Activated T-cell treated with anti-CD3 and anti-CD28 coated beads, Interleukin-2, amount 50 U/mL, for 72 hours (primary cell): Measurements from ENCODE around the gene SLC41A1. TPM values are rescaled to one million over a fixed set of nuclear protein-coding genes. Genes with fewer than 3 reads are reported as not detected.
A peak's percentile ranks its signal among the peaks of the same experiment; 100 is the strongest.
"Not testable (repeated sequence)": the region's sequence is repeated elsewhere in the genome, so short reads cannot be mapped to it uniquely, and the experiment has no call there.

Experiments used
- ATAC-seq, 2 donors: fragments of 150-1000 bp; cut with Tn5 transposase; replicated peaks in 1 of 2; 2 replicates each; pipeline ENCODE4 v1.10.0; 2021; ENCODE audit warnings: moderate library complexity in 2 of 2, mild to moderate bottlenecking in 1 of 2
- DNase-seq, 2 donors: peaks; one replicate each; pipeline ENCODE4 v3.0.0; 2021 to 2022; ENCODE audit warnings: mixed read lengths in 1 of 2
- H3K27ac Mint-ChIP-seq: one replicate; pipeline ENCODE4 v1.8.0; 2022; ENCODE audit warnings: mild to moderate bottlenecking, moderate library complexity, mixed read lengths
- H3K27me3 Mint-ChIP-seq: one replicate; pipeline ENCODE4 v1.8.0; 2022; ENCODE audit warnings: low read depth, mixed read lengths
- H3K36me3 Mint-ChIP-seq, 2 donors: one replicate each; pipeline ENCODE4 v1.8.0; 2022; ENCODE audit warnings: mixed read lengths in 2 of 2, mild to moderate bottlenecking in 1 of 2; ENCODE audit not compliant: insufficient read depth in 2 of 2
- H3K4me1 Mint-ChIP-seq: one replicate; pipeline ENCODE4 v1.8.0; 2022; ENCODE audit warnings: low read depth, mixed read lengths
- H3K4me3 Mint-ChIP-seq, 2 donors: one replicate each; pipeline ENCODE4 v1.8.0; 2022; ENCODE audit warnings: mild to moderate bottlenecking in 2 of 2, mixed read lengths in 2 of 2, moderate library complexity in 2 of 2
- H3K9me3 Mint-ChIP-seq, 2 donors: one replicate each; pipeline ENCODE4 v1.8.0; 2022; ENCODE audit warnings: mixed read lengths in 2 of 2
- total RNA-seq, 2 donors: library from RNA; stranded (reverse); gene quantifications; one replicate each; pipeline ENCODE4 v1.2.3, GENCODE V29; 2022

The SLC41A1 gene
- total RNA-seq: 10 to 100 TPM; 23.0 to 23.7 TPM

GRCh38 chr1:205812878-205813754 lies at the start of gene SLC41A1:
Gene SLC41A1, minus strand, starts transcription at chr1:205813198. Its CDS starts 2,757 bp downstream, at chr1:205810441.
- Mint-ChIP-seq H3K9me3 (no peaks in the 10 kb centered on the region), H3K27ac (peak within 1 kb of the TSS; percentile 91), H3K4me3 (peak within 1 kb of the TSS; percentile 93 to 97), H3K4me1 (peaks cover 48% of the 10 kb centered on the region), H3K36me3 (peaks cover 1 to 5% of the 10 kb centered on the region in 2 donors), H3K27me3 (no peaks in the 10 kb centered on the region)
- ATAC-seq: peak; percentile 94 to 95
- DNase-seq: peak; percentile 90

GRCh38 chr1:205861540-205861939 lies 48.5 kb upstream of the SLC41A1 start:
- Mint-ChIP-seq H3K27ac (no peak overlapping the region), H3K9me3 (peaks cover 0 to 7% of the 10 kb centered on the region in 2 donors), H3K4me3 (no peak overlapping the region), H3K27me3 (peaks cover 8% of the 10 kb centered on the region), H3K36me3 (no peaks in the 10 kb centered on the region), H3K4me1 (no peaks in the 10 kb centered on the region)
- ATAC-seq: no peak
- no peak for DNase-seq

GRCh38 chr1:205858141-205858961 lies 45.4 kb upstream of the SLC41A1 start:
- Mint-ChIP-seq H3K9me3 (peaks cover 4 to 14% of the 10 kb centered on the region in 2 donors), H3K27me3 (peaks cover 9% of the 10 kb centered on the region), H3K4me3 (peak overlapping the region in 1 of 2 donors; percentile 10), H3K27ac (no peak overlapping the region), H3K36me3 (peaks cover 3 to 4% of the 10 kb centered on the region in 2 donors), H3K4me1 (no peaks in the 10 kb centered on the region)
- ATAC-seq (no peak), DNase-seq (no peak)

GRCh38 chr1:205857501-205857900 lies 44.5 kb upstream of the SLC41A1 start:
- H3K27me3 Mint-ChIP-seq, ATAC-seq, H3K27ac Mint-ChIP-seq, DNase-seq, H3K36me3 Mint-ChIP-seq, H3K4me1 Mint-ChIP-seq, H3K4me3 Mint-ChIP-seq: not testable (repeated sequence)
- H3K9me3 Mint-ChIP-seq: peaks cover 4 to 14% of the 10 kb centered on the region in 2 donors

GRCh38 chr1:205856433-205856832 lies 43.4 kb upstream of the SLC41A1 start:
- no peak for DNase-seq
- H3K27ac Mint-ChIP-seq: no peak overlapping the region
- no peaks in the 10 kb centered on the region for H3K4me1 Mint-ChIP-seq
- H3K4me3 Mint-ChIP-seq: no peak overlapping the region
- ATAC-seq: no peak
- peaks cover 9% of the 10 kb centered on the region for H3K27me3 Mint-ChIP-seq
- H3K9me3 Mint-ChIP-seq: peaks cover 4 to 14% of the 10 kb centered on the region in 2 donors
- peaks cover 3 to 4% of the 10 kb centered on the region in 2 donors for H3K36me3 Mint-ChIP-seq

GRCh38 chr1:205852969-205853368 lies 40.0 kb upstream of the SLC41A1 start:
- Mint-ChIP-seq H3K9me3 (peaks cover 4 to 14% of the 10 kb centered on the region in 2 donors), H3K4me1 (peaks cover 25% of the 10 kb centered on the region), H3K4me3 (no peak overlapping the region), H3K27ac (no peak overlapping the region), H3K36me3 (peaks cover 4% of the 10 kb centered on the region in 2 donors), H3K27me3 (peaks cover 9% of the 10 kb centered on the region)
- DNase-seq: no peak
- ATAC-seq: no peak

GRCh38 chr1:205851993-205852392 lies 39.0 kb upstream of the SLC41A1 start:
- Mint-ChIP-seq H3K27me3 (peaks cover 6% of the 10 kb centered on the region), H3K4me1 (peaks cover 29% of the 10 kb centered on the region), H3K36me3 (peaks cover 4% of the 10 kb centered on the region in 2 donors), H3K4me3 (no peak overlapping the region), H3K27ac (no peak overlapping the region), H3K9me3 (peaks cover 4 to 11% of the 10 kb centered on the region in 2 donors)
- no peak for ATAC-seq
- no peak for DNase-seq

GRCh38 chr1:205849619-205850355 lies 36.8 kb upstream of the SLC41A1 start, which contains the start of gene PM20D1:
Gene PM20D1, minus strand, starts transcription at chr1:205850132. Its CDS starts 60 bp downstream, at chr1:205850072.
- H3K4me3 Mint-ChIP-seq: peak within 1 kb of the TSS; percentile 87 to 95
- no peaks in the 10 kb centered on the region for H3K27me3 Mint-ChIP-seq
- peaks cover 0 to 2% of the 10 kb centered on the region in 2 donors for H3K36me3 Mint-ChIP-seq
- peak; percentile 98 to 99 for ATAC-seq
- H3K4me1 Mint-ChIP-seq: peaks cover 29% of the 10 kb centered on the region
- peak; percentile 70 to 93 for DNase-seq
- no peaks in the 10 kb centered on the region for H3K9me3 Mint-ChIP-seq
- H3K27ac Mint-ChIP-seq: peak within 1 kb of the TSS; percentile 42

DNA sequence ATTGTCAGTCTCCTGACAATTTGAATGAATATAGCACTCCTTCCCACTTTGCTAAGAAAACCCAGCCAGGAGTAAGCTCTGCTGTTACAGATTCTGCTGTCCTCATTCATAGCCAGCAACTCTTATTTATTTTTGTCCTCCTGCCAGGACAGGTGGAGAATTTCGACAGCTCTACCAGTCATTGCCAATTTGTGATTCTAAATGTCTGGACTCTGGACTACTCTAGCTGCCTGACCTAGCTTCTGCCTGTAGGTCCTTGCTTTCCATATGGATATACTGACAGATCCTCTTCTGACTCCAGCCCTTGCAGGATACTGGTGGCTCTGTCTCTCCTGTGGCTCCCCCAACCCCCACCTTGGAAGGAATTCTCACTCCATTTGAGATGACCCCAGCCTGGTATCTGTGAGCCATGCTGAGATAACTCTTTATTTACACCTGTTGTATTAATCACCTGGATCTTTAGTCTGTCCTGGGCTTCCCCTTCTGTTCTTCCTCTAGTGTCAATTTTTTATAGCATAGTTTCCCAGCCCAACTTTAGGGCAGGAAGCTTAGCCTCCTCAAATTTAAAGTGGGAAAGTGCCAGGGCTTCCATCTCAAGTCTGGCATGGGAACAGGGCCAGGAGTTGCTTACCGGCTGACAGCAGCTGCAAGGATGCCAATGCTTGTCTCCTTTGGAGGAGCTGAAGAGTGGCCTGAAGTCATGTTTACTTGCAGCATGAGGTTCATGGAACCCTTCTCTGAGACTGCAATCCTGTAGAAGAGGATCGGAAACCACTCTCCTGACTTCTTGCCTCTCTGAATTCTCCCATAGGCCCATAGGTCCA lies 30.2 kb upstream of the SLC41A1 start:
- no peaks in the 10 kb centered on the region for H3K9me3 Mint-ChIP-seq
- no peak overlapping the region for H3K27ac Mint-ChIP-seq
- no peak for ATAC-seq
- H3K27me3 Mint-ChIP-seq: no peaks in the 10 kb centered on the region
- H3K4me1 Mint-ChIP-seq: peaks cover 12% of the 10 kb centered on the region
- no peak for DNase-seq
- H3K4me3 Mint-ChIP-seq: no peak overlapping the region
- no peaks in the 10 kb centered on the region for H3K36me3 Mint-ChIP-seq

DNA sequence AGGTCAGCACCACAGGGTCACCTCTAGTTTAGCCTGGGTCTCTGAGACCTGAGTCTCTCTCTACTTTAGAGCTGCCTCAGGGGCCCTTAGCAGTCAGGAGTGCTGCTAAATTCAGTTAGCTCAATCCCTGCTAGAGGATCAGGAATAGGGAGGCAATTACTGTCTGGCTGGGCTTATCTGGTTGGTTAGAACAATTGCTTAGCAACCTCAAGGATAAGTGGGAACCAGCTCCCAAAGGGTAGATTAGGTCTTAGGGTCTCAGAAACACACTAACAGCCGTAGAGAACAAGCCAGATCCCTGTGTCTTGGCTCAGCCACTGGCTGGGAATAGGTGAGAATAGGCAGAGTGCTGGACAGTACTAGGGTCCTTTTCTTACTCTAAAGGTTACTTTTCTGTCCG lies 29.2 kb upstream of the SLC41A1 start:
- Mint-ChIP-seq H3K27ac (no peak overlapping the region), H3K9me3 (no peaks in the 10 kb centered on the region), H3K4me3 (no peak overlapping the region), H3K4me1 (peaks cover 6% of the 10 kb centered on the region), H3K36me3 (no peaks in the 10 kb centered on the region), H3K27me3 (no peaks in the 10 kb centered on the region)
- no peak for DNase-seq
- ATAC-seq: no peak

DNA sequence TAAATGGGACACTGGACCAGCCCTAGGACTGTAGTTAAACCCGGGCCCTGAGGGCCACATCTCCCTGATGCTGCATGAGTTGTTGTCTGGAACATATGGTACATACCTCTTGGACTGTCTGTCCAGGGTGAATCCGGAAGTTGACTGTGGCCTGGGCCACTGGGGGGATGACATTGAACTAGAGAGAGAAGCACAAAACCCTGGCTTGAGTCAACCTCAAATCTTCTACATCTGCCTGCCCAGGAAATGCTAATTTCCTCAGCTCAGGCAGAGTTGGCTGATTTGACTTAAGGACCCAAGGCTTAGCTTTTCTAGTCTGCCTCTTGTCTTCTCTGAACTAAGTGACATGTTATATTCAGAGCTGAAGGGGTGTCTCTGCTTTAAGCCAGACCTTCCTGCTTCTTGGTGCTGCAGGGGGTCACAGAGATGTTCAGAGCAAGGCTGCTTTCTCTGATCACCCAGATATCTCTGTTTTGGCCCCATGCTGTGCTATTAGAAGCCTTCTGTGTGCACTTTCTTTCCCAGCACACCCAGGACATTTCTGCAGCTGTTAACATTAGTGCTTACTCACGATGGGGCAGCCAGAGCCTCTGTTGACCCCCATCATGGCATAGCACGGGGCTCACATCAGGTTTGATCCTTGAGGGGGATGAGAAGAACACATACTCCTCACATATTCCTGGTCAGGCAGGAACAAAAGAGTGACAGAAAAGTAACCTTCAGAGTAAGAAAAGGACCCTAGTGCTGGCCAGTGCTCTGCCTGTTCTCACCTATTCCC lies 27.3 kb upstream of the SLC41A1 start:
- ATAC-seq: no peak
- Mint-ChIP-seq H3K4me3 (no peak overlapping the region), H3K9me3 (no peaks in the 10 kb centered on the region), H3K36me3 (no peaks in the 10 kb centered on the region), H3K27me3 (no peaks in the 10 kb centered on the region), H3K27ac (no peak overlapping the region), H3K4me1 (peaks cover 6% of the 10 kb centered on the region)
- DNase-seq: no peak
